H1 (cell line): ENCODE results near the gene UBE2G2. TPM values are rescaled to one million over a fixed set of nuclear protein-coding genes. Genes with fewer than 3 reads are reported as not detected.

Experiments
- polyA plus RNA-seq, 7 experiments: library from polyadenylated mRNA; depleted of rRNA in 3 of 7; stranded (reverse) in 5 of 7; unstranded in 2 of 7; fragments of >200 nt in 5 of 7; fragments of 200-250 nt in 2 of 7; gene quantifications; 1 replicate in 5 of 7; 2 replicates in 1 of 7; 4 replicates in 1 of 7; pipeline versions ENCODE4 v1.2.1 to v1.2.3, GENCODE V29; 2011 to 2013; ENCODE audit warnings: missing spikeins in 2 of 7, mixed read lengths in 2 of 7
- total RNA-seq: library from RNA; stranded (reverse); fragmentation: NEBNext Ultra II Directional; extraction: Animal tissue kit (Norgen Biotek cat#: 25700); gene quantifications from 2 replicates; pipeline ENCODE4 v1.2.1, GENCODE V29; 2021
- TF ChIP-seq, protein P1 (sequence below): fragments of 300-600 bp; sonication (generic); IDR thresholded peaks from 2 replicates; pipeline ENCODE4 v1.7.1; 2012; ENCODE audit warnings: low read length, moderate library complexity, mild to moderate bottlenecking, inconsistent platforms; ENCODE audit not compliant: insufficient replicate concordance

UBE2G2 gene
- total and polyA plus RNA-seq, 2 of the 8 experiments (the other 6 are each of a cell fraction or from before 2014, with no cell fraction given): 96.3 to 101 TPM

DNA sequence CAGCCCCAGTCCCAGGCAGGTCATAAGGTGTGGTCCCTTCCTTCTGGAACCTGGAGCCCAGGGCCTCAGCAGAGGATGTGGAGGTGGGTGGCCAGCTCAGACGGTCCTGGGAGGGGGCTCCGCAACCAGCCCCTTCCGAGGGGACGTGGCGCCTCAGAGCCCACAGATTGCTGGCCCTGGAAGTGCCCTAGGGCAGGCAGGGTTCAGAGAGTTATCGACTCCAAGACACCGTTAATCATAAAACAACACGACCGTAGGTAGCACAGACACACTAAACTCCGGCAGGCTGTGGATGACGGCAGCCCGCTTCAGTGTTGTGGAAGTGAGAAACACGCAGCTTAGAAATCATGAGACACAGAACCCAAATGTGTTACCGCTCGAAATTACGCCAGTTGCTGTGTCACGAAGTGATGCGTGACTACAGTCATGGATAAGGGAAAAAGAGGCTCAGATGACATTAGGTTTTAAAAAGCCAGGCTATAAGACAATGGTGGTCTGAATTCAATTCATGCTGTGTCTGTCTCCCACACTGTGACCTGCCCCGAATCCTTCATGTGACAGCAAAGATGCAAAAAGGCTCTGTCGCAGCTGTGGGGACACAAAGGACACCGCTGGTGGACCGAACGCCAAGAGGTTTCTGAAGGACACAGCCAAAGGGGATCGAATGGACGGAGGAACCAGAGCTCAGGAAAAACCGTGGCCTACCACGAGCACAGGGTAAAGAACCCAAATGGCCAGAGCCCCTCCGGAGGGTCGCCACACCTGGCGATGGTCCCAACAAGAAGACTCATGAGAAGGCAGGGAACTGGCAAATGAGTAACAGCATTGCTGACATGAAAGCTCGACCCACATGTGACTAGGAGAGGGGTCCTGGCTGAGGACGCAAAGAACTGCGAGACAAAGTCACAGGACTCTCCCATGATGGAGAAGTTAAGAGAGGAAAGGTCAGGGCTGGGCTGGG is 17.9 kb upstream of the UBE2G2 start (continued):
- TF ChIP-seq, protein P1, sequence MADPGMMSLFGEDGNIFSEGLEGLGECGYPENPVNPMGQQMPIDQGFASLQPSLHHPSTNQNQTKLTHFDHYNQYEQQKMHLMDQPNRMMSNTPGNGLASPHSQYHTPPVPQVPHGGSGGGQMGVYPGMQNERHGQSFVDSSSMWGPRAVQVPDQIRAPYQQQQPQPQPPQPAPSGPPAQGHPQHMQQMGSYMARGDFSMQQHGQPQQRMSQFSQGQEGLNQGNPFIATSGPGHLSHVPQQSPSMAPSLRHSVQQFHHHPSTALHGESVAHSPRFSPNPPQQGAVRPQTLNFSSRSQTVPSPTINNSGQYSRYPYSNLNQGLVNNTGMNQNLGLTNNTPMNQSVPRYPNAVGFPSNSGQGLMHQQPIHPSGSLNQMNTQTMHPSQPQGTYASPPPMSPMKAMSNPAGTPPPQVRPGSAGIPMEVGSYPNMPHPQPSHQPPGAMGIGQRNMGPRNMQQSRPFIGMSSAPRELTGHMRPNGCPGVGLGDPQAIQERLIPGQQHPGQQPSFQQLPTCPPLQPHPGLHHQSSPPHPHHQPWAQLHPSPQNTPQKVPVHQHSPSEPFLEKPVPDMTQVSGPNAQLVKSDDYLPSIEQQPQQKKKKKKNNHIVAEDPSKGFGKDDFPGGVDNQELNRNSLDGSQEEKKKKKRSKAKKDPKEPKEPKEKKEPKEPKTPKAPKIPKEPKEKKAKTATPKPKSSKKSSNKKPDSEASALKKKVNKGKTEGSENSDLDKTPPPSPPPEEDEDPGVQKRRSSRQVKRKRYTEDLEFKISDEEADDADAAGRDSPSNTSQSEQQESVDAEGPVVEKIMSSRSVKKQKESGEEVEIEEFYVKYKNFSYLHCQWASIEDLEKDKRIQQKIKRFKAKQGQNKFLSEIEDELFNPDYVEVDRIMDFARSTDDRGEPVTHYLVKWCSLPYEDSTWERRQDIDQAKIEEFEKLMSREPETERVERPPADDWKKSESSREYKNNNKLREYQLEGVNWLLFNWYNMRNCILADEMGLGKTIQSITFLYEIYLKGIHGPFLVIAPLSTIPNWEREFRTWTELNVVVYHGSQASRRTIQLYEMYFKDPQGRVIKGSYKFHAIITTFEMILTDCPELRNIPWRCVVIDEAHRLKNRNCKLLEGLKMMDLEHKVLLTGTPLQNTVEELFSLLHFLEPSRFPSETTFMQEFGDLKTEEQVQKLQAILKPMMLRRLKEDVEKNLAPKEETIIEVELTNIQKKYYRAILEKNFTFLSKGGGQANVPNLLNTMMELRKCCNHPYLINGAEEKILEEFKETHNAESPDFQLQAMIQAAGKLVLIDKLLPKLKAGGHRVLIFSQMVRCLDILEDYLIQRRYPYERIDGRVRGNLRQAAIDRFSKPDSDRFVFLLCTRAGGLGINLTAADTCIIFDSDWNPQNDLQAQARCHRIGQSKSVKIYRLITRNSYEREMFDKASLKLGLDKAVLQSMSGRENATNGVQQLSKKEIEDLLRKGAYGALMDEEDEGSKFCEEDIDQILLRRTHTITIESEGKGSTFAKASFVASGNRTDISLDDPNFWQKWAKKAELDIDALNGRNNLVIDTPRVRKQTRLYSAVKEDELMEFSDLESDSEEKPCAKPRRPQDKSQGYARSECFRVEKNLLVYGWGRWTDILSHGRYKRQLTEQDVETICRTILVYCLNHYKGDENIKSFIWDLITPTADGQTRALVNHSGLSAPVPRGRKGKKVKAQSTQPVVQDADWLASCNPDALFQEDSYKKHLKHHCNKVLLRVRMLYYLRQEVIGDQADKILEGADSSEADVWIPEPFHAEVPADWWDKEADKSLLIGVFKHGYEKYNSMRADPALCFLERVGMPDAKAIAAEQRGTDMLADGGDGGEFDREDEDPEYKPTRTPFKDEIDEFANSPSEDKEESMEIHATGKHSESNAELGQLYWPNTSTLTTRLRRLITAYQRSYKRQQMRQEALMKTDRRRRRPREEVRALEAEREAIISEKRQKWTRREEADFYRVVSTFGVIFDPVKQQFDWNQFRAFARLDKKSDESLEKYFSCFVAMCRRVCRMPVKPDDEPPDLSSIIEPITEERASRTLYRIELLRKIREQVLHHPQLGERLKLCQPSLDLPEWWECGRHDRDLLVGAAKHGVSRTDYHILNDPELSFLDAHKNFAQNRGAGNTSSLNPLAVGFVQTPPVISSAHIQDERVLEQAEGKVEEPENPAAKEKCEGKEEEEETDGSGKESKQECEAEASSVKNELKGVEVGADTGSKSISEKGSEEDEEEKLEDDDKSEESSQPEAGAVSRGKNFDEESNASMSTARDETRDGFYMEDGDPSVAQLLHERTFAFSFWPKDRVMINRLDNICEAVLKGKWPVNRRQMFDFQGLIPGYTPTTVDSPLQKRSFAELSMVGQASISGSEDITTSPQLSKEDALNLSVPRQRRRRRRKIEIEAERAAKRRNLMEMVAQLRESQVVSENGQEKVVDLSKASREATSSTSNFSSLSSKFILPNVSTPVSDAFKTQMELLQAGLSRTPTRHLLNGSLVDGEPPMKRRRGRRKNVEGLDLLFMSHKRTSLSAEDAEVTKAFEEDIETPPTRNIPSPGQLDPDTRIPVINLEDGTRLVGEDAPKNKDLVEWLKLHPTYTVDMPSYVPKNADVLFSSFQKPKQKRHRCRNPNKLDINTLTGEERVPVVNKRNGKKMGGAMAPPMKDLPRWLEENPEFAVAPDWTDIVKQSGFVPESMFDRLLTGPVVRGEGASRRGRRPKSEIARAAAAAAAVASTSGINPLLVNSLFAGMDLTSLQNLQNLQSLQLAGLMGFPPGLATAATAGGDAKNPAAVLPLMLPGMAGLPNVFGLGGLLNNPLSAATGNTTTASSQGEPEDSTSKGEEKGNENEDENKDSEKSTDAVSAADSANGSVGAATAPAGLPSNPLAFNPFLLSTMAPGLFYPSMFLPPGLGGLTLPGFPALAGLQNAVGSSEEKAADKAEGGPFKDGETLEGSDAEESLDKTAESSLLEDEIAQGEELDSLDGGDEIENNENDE: no peak
